HepG2 (cell line): ENCODE data around the gene HECTD2. TPM values are rescaled to one million over a fixed set of nuclear protein-coding genes. Genes with fewer than 3 reads are reported as not detected.
A peak's percentile ranks its signal among the peaks of the same experiment; 100 is the strongest.

ENCODE experiments used
- ARNT ChIP-seq: fragments of 450-650 bp; IDR thresholded peaks from 2 replicates; pipeline ENCODE4 v1.6.1; 2017
- CENPT ChIP-seq: sonication (generic); formaldehyde crosslinking; IDR thresholded peaks from 2 replicates; pipeline ENCODE4 v1.8.0; 2022; ENCODE audit warnings: low read depth, mild to moderate bottlenecking, moderate library complexity, missing genetic modification reagents
- CENPX ChIP-seq: sonication (generic); formaldehyde crosslinking; IDR thresholded peaks from 2 replicates; pipeline ENCODE4 v1.9.0; 2021; ENCODE audit warnings: mild to moderate bottlenecking, missing genetic modification reagents, moderate library complexity
- HDAC2 ChIP-seq: sonication (generic); formaldehyde crosslinking; IDR thresholded peaks from 2 replicates; pipeline ENCODE4 v1.4.0; 2020; ENCODE audit warnings: missing genetic modification reagents
- HHEX ChIP-seq: IDR thresholded peaks from 2 replicates; pipeline ENCODE4 v1.6.1; 2016; ENCODE audit warnings: control low read depth
- HMG20B ChIP-seq: conservative IDR thresholded peaks from 2 replicates; pipeline ENCODE4 v1.6.1; 2016; ENCODE audit warnings: missing genetic modification reagents, missing compliant biosample characterization
- JUNB ChIP-seq: sonication (generic); formaldehyde crosslinking; IDR thresholded peaks from 2 replicates; pipeline ENCODE4 v1.8.0; 2022; ENCODE audit warnings: missing genetic modification reagents, mild to moderate bottlenecking, borderline replicate concordance
- MTA3 ChIP-seq: sonication (generic); formaldehyde crosslinking; IDR thresholded peaks from 2 replicates; pipeline ENCODE4 v1.4.0; 2020; ENCODE audit warnings: missing genetic modification reagents
- NR2F1 ChIP-seq, 2 experiments: fragments of 450-650 bp in 1 of 2; formaldehyde crosslinking in 1 of 2; IDR thresholded peaks; 2 replicates each; pipeline versions ENCODE4 v1.5.0 to v1.6.1; 2016 to 2020; ENCODE audit warnings: mild to moderate bottlenecking in 1 of 2, missing compliant biosample characterization in 1 of 2, missing genetic modification reagents in 1 of 2, moderate library complexity in 1 of 2
- NR3C1 ChIP-seq: sonication (generic); formaldehyde crosslinking; IDR thresholded peaks from 2 replicates; pipeline ENCODE4 v1.4.0; 2020; ENCODE audit warnings: missing genetic modification reagents
- RORA ChIP-seq: sonication (generic); formaldehyde crosslinking; IDR thresholded peaks from 2 replicates; pipeline ENCODE4 v1.5.0; 2020; ENCODE audit warnings: mild to moderate bottlenecking, missing genetic modification reagents, moderate library complexity
- RXRB ChIP-seq: IDR thresholded peaks from 2 replicates; pipeline ENCODE4 v1.6.1; 2016; ENCODE audit warnings: borderline replicate concordance, missing genetic modification reagents, missing compliant biosample characterization
- XRCC5 ChIP-seq: fragments of 200-400 bp; formaldehyde crosslinking; optimal IDR thresholded peaks from 2 replicates; pipeline ENCODE3; 2017; ENCODE audit warnings: mild to moderate bottlenecking, low read length
- ZKSCAN1 ChIP-seq: fragments of 150-350 bp; IDR thresholded peaks from 2 replicates; pipeline ENCODE4 v1.6.1; 2014; ENCODE audit warnings: low read length
- ZNF121 ChIP-seq: sonication (generic); formaldehyde crosslinking; IDR thresholded peaks from 2 replicates; pipeline ENCODE4 v1.5.0; 2020; ENCODE audit warnings: mild to moderate bottlenecking, missing genetic modification reagents
- ZNF205 ChIP-seq: IDR thresholded peaks from 2 replicates; pipeline ENCODE4 v1.6.1; 2018; ENCODE audit warnings: missing biosample characterization, missing genetic modification reagents
- ZNF264 ChIP-seq: sonication (generic); formaldehyde crosslinking; IDR thresholded peaks from 2 replicates; pipeline ENCODE4 v1.4.0; 2020; ENCODE audit warnings: missing genetic modification reagents
- ZNF33B ChIP-seq: sonication (generic); formaldehyde crosslinking; IDR thresholded peaks from 2 replicates; pipeline ENCODE4 v1.5.1; 2020; ENCODE audit warnings: mild to moderate bottlenecking, missing genetic modification reagents
- ZNF44 ChIP-seq: sonication (generic); formaldehyde crosslinking; IDR thresholded peaks from 2 replicates; pipeline ENCODE4 v1.5.1; 2020; ENCODE audit warnings: mild to moderate bottlenecking, missing genetic modification reagents
- ZNF460 ChIP-seq: sonication (generic); formaldehyde crosslinking; IDR thresholded peaks from 2 replicates; pipeline ENCODE4 v1.5.1; 2020; ENCODE audit warnings: missing genetic modification reagents, mild to moderate bottlenecking, borderline replicate concordance
- polyA plus RNA-seq, 8 experiments: library from polyadenylated mRNA; depleted of rRNA in 3 of 8; stranded (reverse) in 7 of 8; unstranded in 1 of 8; fragments of >200 nt; fragmentation: Illumina TruSeq in 4 of 8; extraction: Trizol in 4 of 8; gene quantifications; 2 replicates each; pipeline versions ENCODE4 v1.2.1 to v1.2.3, GENCODE V29; 2011 to 2016; ENCODE audit warnings: low read depth in 4 of 8, missing spikeins in 1 of 8, mixed read lengths in 1 of 8; ENCODE audit not compliant: insufficient read depth in 1 of 8
- total RNA-seq, 5 experiments: library from RNA; depleted of rRNA; stranded (reverse); fragments of >200 nt; fragmentation: Illumina TruSeq; extraction: Trizol; gene quantifications; 2 replicates each; pipeline ENCODE4 v1.2.3, GENCODE V29; 2016; ENCODE audit warnings: low read depth in 1 of 5
- TF ChIP-seq, protein P1 (sequence below): sonication (generic); formaldehyde crosslinking; IDR thresholded peaks from 2 replicates; pipeline ENCODE4 v1.5.1; 2020; ENCODE audit warnings: mild to moderate bottlenecking, missing genetic modification reagents
- TF ChIP-seq, protein P2 (sequence below): sonication (generic); formaldehyde crosslinking; IDR thresholded peaks from 2 replicates; pipeline ENCODE4 v1.4.0; 2020; ENCODE audit warnings: missing genetic modification reagents
- TF ChIP-seq, protein P3 (sequence below): IDR thresholded peaks from 2 replicates; pipeline ENCODE4 v1.6.1; 2012; ENCODE audit warnings: inconsistent platforms
- TF ChIP-seq, protein P4 (sequence below): sonication (generic); formaldehyde crosslinking; IDR thresholded peaks from 2 replicates; pipeline ENCODE4 v1.5.0; 2020; ENCODE audit warnings: mild to moderate bottlenecking, missing genetic modification reagents

Gene HECTD2
- total and polyA plus RNA-seq, 2 of the 13 experiments (the other 11 are each of a cell fraction or from before 2014, with no cell fraction given), result 3.2 to 5.2 TPM

DNA sequence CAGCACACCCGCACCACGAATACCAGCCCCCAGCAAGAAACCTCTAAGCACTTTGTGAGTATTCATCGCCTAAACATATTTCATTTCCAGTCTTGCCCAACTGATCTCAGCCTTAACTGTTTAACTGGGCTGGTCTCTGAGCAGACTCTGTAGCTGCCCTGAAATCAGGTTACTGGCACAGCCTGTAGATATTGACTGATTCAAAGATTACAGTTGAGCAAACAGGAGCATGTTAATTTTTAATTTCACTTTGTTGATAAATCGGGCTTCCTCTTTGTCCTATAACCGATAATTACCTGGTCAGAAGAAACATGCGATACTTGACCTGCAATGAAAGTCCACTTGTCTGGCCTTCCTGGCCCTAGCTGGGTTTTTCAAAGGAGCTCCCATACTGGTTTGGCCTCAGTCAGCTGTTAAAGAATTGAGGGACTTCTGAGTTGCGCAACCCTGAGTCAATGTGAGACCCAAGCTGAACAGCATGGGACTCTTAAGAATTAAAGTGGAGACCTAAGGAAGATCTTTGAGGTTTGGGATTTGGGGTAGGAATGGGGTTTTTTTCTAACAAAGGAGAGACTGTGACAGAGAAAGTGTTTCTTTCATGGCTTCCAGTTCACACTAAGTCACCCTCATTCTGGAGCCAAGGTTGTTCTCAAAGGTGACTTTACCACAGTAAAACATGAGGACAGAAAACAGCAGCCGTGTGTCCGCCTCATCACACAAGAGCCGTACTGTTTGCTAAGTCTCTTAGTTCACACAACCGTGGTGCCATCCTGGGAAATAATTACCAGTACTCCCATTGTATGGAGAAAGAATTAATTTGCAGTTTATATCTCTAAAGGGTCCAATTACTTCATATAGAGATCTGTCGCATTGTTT is 146.8 kb downstream of the HECTD2 start (continued):
- TF ChIP-seq, protein P1, sequence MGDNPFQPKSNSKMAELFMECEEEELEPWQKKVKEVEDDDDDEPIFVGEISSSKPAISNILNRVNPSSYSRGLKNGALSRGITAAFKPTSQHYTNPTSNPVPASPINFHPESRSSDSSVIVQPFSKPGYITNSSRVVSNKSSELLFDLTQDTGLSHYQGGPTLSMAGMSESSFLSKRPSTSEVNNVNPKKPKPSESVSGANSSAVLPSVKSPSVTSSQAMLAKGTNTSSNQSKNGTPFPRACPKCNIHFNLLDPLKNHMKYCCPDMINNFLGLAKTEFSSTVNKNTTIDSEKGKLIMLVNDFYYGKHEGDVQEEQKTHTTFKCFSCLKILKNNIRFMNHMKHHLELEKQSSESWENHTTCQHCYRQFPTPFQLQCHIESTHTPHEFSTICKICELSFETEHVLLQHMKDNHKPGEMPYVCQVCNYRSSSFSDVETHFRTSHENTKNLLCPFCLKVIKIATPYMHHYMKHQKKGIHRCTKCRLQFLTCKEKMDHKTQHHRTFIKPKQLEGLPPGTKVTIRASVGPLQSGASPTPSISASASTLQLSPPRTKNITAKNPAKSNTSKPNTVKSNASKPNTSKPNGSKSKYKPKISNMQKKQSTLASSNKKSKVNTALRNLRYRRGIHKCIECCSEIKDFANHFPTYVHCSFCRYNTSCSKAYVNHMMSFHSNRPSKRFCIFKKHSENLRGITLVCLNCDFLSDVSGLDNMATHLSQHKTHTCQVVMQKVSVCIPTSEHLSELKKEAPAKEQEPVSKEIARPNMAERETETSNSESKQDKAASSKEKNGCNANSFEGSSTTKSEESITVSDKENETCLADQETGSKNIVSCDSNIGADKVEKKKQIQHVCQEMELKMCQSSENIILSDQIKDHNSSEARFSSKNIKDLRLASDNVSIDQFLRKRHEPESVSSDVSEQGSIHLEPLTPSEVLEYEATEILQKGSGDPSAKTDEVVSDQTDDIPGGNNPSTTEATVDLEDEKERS, result no peak
- no peak for TF ChIP-seq RORA (CRISPR knock-in tag)
- TF ChIP-seq NR2F1 (CRISPR knock-in tag; IDR thresholded peaks at IDR 0.05), result peak; percentile 34 to 49; a peak in 2 of 4 replicates
- no peak for TF ChIP-seq NR3C1 (CRISPR knock-in tag)
- TF ChIP-seq HMG20B (CRISPR knock-in tag), result peak; percentile 66; the same call in 1 of the 2 replicates
- no peak for TF ChIP-seq MTA3 (CRISPR knock-in tag)
- no peak for TF ChIP-seq ARNT
- no peak for TF ChIP-seq XRCC5
- TF ChIP-seq ZNF33B (CRISPR knock-in tag), result no peak
- TF ChIP-seq HHEX (CRISPR knock-in tag), result peak; percentile 42
- TF ChIP-seq ZKSCAN1, result no peak
- TF ChIP-seq, protein P2, sequence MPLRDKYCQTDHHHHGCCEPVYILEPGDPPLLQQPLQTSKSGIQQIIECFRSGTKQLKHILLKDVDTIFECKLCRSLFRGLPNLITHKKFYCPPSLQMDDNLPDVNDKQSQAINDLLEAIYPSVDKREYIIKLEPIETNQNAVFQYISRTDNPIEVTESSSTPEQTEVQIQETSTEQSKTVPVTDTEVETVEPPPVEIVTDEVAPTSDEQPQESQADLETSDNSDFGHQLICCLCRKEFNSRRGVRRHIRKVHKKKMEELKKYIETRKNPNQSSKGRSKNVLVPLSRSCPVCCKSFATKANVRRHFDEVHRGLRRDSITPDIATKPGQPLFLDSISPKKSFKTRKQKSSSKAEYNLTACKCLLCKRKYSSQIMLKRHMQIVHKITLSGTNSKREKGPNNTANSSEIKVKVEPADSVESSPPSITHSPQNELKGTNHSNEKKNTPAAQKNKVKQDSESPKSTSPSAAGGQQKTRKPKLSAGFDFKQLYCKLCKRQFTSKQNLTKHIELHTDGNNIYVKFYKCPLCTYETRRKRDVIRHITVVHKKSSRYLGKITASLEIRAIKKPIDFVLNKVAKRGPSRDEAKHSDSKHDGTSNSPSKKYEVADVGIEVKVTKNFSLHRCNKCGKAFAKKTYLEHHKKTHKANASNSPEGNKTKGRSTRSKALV (CRISPR knock-in tag), result peak; percentile 70; the same call in 1 of the 2 replicates
- TF ChIP-seq RXRB (CRISPR knock-in tag), result peak; percentile 89
- no peak for TF ChIP-seq ZNF44
- TF ChIP-seq ZNF264 (CRISPR knock-in tag), result peak; percentile 94
- peak; percentile 78 for TF ChIP-seq HDAC2 (CRISPR knock-in tag)
- TF ChIP-seq ZNF121 (CRISPR knock-in tag), result no peak
- no peak for TF ChIP-seq CENPX (CRISPR knock-in tag)
- no peak for TF ChIP-seq CENPT
- TF ChIP-seq ZNF205 (CRISPR knock-in tag), result no peak
- TF ChIP-seq, protein P3, sequence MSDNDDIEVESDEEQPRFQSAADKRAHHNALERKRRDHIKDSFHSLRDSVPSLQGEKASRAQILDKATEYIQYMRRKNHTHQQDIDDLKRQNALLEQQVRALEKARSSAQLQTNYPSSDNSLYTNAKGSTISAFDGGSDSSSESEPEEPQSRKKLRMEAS, result peak; percentile 43; the same call in 1 of the 2 replicates
- TF ChIP-seq, protein P4, sequence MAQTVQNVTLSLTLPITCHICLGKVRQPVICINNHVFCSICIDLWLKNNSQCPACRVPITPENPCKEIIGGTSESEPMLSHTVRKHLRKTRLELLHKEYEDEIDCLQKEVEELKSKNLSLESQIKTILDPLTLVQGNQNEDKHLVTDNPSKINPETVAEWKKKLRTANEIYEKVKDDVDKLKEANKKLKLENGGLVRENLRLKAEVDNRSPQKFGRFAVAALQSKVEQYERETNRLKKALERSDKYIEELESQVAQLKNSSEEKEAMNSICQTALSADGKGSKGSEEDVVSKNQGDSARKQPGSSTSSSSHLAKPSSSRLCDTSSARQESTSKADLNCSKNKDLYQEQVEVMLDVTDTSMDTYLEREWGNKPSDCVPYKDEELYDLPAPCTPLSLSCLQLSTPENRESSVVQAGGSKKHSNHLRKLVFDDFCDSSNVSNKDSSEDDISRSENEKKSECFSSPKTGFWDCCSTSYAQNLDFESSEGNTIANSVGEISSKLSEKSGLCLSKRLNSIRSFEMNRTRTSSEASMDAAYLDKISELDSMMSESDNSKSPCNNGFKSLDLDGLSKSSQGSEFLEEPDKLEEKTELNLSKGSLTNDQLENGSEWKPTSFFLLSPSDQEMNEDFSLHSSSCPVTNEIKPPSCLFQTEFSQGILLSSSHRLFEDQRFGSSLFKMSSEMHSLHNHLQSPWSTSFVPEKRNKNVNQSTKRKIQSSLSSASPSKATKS (CRISPR knock-in tag), result no peak
- TF ChIP-seq JUNB (CRISPR knock-in tag), result 0 out of 2 replicates have a peak, but pooled peaks have one; percentile 45
- peak; percentile 26; the same call in 1 of the 2 replicates for TF ChIP-seq ZNF460 (CRISPR knock-in tag)
